ENCODE results near the gene MRC1.

The MRC1 gene

DNA sequence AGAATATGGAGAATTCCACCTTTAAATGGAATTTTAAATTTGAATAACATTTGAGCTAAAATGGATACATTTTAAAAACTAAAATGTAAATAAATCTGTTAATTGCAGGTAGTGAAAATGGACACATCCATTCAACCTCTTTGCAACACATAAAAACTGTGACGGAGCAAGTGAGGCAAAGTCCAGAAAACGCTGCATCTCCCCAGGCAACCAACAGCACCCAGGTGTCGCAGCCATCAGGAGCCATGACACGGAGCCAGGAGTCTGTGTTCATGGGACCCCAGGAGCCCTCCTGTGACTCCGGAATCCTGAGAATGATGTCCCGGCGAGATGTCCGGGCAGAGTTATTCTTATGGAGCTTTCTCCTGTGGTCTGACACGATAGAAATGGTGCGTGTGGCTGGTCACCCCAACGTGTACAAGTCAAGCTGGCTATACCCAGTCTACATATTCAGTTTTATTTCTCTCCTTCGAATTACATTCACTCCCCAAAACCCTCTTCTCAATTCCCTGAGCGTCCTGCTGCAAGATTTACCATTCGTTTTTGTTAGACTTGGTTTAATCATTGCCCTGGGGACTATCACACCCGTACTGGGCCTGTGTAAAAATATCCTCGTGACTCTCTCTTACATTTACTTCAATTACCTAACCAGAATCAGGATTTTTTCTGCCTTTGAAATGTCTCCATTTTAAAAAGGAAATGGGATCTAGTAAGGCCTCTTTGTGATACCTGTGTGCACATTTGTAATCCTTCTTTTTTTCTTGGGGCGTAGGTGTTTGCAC is 13.1 kb upstream of the MRC1 start:
- no peak for DNase-seq

DNA sequence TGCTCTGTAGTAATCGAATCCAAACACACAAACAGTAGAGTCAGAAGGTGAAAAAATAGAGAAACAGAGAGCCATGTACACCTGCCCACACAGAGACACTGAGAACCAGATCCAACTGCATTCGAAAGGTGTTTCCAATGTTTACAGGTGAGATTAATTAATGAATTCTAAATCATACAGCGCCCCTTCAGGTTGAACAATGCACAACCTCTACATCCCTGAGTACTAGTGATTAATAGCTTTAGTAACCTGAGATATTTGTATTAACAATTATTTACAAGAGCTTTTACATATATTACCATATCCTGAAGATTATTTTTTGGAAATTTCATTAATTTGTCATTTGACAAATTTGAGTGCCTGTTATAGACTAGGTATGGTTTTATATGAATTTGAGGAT is 7.6 kb upstream of the MRC1 start:
- DNase-seq = no peak

DNA sequence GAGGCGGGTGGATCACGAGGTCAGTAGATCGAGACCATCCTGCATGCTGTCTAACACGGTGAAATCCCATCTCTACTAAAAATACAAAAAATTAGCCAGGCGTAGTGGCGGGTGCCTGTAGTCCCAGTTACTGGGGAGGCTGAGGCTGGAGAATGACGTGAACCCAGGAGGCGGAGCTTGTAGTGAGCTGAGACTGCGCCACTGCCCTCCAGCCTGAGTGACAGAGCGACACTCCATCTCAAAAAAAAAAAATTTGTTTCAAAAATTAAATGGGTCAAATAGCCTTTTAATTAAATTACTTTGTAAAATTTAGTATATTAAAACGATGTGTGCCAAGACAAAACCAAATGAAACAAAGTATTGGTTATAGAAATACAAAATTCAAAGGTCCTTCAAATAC is 6.8 kb upstream of the MRC1 start:
- no peak for DNase-seq

DNA sequence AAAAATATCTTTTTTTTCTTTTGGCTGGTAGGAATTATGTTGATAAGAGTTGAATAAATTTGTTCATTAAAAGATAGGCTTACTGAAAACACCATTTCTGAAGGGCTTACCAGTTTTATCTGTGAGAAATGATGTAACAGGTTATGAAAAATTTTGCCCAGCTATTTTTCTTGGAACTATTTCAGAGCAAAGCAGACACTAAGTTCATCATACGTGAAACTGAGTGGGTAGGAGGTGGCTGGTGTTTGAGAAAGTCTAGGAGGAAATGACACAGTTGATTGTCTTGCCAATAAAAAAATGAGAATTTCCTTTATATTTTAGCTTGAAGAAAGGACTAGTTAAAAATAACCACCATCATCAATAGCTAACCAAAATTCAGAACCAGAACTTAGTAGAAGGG is 6.2 kb upstream of the MRC1 start:
- no peak for DNase-seq

DNA sequence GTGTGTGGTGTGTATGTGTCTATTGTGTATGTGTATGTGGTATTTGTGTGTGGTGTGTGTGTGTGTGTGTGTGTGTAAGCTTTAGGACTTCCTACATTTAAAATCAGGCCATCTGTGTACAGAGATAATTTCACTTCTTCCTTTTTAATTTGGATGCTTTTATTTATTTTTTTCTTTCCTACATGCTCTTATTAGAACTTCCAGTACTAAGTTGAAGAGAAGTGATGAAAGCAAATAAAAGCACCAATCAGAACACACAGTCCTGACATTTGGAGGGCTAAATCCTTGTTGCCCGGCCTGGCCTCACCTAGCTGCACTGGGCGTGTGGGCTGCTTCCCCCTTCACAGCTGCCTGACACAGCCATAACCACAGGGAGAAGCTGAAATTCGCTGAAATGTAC is 3.8 kb upstream of the MRC1 start:
- DNase-seq = no peak

DNA sequence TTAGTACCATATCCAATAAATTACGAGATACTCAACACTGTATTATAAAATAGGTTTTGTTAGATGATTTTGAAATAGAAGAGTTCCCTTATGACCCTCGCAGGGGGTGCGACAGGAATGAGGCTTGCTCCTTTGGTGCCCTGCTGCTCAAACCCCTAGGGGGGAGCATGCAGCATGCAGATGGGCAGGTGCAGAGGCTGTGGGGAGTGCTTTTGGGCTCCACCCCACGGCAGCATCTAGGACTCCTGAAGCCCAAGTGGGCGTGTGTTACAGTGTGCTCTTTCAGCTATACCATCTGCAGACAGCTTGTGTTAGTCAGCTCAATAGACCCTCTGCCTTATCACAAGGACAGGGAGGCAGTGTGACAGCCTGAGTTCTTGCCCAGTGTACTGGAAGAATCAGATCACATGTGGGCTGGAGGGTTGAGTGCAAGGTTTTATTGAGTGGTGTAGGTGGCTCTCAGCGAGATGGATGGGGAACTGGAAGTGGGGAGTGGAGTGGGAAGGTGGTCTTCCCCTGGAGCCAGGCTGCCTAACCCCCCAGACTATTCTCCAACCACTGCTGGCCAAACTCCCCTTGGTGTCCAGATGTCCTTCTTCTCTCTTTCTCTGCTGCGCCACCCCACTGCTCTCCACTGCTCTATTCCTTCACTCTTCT is 3.1 kb upstream of the MRC1 start:
- no peak for DNase-seq

DNA sequence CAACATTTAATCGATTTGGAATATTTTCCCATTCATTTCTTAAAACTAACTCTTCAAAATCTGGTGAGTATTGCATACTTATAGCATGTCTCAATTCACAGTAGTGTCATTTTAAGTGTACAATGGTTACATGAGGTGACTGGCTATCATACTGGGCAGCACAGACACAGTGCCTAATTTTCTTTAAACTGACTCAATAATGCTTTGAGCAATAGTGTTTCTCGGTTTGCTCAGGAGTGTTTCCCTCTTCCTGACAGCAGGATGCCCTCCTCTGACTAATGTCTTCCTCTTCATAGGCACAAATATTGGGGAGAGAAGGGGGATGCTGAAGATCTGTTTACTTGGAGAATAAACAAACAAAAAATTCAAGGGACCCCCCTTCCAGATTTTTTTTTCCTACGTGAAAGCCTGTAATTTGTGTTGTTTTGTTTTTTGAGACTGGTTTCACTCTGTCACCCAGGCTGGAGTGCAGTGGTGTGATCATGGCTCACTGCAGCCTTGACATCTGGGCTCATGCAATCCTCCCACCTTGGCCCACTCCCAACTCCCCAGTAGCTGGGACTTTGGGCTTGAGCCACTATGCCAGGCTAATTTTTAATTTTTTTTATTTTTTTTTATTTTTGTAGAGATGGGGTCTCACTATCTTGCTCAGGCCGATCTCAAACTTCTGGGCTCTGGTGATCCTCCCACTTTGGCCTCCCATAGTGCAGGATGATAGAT is 2.2 kb downstream of the MRC1 start:
- no peak for DNase-seq

DNA sequence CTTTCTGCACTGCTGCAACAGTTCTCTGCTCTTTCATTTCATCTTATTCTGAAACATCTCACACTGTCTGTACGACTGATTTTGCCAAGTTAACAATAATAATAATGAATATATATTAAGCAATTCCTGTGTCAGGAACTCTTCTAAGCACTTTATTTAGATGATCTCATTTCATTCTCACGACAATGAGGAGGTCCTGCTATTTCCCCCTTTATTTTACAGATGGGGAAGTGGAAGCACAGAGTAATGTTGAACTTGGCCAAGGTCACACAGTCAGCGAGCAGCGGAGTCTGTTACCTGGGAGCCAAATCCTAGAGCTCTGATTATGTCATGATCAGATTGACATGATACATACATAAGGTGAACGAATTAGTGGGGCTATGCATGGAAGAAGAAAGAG is 5.8 kb downstream of the MRC1 start:
- DNase-seq = no peak

DNA sequence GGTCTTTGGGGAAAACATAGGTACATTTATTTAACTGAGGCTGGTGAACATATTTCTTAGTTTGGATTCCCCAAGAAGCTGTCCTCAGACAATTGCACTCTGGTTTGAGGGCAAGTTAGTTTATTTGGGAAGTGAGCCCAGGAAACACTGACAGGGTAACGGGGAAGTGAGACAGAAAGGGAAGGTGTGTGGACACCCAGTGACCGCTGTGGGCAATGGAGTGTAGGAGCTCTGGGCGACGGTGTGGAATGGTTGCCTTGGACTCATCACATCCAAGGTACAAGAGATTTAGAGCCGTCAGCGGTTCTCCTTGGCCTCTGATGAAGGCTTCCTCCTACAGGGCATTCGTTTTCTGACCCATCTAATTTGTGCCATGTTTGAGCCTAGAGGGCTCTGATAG is 7.1 kb downstream of the MRC1 start:
- no peak for DNase-seq

DNA sequence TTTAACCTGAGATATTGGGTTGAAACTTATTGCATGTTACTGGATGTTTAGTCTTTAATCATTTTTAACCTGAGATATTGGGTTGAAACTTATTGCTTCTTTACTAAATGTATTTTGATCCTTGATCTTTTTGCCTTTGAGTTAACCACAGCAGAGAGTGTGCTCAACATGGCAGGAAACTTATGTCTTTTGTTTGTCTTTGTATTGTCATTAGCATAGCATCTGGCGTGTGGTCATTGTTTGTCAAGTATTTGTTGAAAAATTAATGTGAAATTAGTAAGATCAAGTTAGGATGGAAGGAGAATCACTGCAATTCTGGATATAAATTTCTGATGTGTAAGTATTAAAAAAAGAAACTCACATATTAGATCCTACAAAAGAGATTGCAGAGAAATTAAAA is 8.2 kb downstream of the MRC1 start:
- DNase-seq = no peak

DNA sequence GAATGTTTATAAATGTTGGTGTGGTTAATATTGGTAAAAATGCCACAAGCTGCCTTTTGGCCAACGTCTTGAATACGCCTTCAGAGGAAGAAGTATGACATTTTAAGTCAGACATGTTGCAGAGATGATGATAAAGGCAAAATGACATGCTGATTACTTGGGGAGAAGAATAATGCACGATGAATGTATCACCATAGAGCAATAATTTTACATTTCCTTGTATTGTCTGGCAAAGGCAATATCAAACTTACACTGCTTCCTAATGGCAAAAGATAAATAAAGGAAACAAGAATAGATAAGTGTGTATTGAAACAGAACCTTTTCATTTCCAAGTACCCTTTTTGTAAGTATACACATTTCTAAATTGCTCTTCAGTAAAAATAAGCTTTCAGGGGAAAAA is 8.6 kb downstream of the MRC1 start:
- DNase-seq = no peak

DNA sequence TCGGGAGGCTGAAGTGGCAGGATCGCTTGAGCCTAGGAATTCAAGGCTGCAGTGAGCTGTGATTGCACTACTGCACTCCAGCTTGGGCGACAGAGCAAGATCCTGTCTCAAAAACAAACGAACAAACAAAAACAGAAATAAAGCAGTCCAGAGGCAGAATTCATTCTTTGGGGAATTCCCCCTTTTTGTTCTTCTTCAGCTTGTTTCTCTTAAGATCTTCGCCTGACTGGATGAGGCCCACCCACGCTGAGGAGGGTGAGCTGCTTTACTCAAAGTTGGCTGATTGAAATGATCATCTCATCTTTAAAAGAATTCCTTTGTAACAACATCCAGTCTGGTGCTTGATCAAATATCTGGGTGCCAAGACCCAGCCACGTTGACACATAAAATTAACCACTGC is 10.7 kb downstream of the MRC1 start:
- DNase-seq = no peak

DNA sequence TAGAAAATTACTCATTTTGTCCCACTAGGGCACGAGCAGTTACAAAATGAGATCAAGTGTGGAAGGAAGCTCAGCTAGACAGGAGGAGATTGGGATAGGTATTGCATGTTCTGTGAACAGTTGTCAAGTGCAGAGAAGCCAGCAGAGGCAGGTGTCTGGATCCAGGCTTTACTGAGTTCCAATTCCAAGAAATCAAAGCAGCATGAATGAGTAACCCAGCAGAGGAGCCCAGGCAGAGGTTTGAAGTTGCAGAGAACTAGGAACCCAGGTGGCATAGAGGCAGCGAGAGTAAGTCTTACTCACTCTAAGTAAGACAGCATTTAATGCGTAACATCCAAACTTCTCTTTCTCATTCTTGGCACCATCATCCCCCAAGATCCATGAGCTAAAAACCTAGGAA is 11.8 kb downstream of the MRC1 start:
- no peak for DNase-seq

DNA sequence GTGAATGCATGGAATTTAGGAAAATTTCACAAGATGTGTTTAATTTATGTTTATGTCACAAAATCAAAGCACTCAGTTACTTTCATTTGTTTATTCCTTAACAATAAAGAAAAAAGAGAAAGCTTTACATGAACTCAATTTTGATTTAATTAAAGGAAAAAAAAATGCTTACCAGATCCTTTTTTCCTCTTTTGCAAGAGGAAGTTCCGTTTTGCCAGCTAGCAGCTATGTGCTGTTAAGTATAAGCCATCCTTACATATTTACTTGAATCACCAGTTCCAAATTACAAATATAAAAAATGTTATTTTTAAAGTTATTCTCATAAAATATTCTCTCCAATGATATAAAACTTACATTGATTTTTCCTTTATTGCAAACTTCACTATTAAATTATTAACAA is 12.7 kb downstream of the MRC1 start:
- no peak for DNase-seq

DNA sequence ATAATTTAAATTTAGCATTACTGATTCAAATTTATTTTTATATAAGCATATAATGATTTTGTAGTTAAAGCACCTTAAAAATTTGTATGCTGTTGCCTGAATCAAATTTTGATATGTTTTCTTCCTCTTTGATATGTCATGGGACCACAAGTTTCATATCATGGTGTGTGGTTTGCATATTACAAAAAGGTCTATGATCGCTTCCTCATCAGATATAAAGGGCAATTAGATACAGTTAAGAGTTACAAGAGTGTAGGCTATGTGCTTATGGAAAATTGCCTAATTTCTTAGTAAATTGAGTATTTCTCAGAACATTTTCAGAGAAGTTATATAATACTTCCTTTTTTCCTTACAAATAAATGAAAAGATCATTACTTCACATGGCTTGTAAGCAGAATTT is 22.2 kb downstream of the MRC1 start:
- DNase-seq = no peak

DNA sequence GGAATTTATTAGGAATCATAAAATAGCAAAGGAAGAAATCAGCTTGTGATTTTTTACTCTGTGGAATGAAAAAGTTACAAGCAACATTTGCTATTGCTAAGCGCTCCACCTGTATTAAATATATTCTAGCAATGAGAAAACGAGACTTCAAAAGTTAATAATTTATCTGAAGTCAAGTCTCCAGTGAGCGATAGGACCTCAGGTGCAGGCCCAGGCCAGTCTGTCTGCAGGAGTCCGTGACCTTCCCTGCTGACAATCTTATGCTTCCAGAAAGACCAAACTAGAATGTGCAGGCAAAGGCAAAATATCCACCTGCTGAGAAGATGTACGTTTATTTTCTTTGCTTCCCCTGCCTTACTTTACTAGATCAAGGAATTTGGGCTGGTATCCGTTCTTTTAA is 22.7 kb downstream of the MRC1 start:
- no peak for DNase-seq

DNA sequence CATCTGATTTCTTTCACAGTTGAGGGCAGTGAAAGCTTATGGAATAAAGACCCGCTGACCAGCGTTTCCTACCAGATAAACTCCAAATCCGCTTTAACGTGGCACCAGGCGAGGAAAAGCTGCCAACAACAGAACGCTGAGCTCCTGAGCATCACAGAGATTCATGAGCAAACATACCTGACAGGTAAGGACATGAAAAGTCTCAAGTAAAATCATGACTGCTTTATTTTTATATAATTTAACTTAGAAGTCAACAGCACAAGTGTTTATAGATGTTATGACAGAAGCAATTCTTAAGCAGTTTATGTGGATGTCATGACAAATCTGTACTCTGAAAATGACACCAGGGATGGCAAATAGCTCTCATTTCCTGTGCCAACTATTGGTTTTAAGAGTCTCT is 24.5 kb downstream of the MRC1 start:
- no peak for DNase-seq

DNA sequence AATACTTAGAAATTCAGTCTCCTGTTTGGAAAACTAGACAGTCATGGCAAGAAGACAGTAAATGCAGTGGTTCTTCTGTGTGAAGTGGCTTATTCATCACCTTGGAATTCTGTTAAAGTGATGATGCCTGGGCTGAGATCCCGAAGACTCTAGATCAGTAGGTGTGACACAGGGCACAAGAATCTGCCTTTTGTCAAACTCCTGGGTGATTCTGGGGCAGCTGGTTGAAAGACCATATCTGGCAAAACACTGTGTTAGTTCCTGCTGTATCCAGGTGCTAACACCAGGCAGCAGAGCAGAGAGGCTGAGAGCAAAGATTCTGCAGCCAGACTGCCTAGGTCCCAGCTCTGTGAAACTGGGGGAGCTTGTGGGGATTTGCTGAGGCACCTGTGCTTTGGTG is 26.5 kb downstream of the MRC1 start:
- DNase-seq = no peak

DNA sequence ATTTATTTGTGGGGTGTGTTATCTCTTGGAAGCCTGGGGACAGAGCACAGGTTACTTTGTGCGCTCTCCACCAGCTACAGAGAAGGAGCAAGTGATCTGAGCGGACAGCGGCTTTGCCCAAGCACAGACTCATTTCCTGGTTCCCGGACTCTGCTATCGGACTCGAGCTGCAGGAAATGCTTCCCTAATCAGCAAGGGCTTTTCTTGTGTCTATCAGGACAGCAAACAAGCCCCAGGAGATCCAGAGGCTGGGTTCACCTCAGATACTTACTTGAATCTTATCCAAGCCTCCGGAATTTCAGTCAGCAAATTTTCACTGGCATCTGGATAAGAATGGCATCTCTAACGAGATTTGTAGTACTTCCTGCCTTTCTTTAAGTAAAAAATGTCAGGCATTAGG is 27.8 kb downstream of the MRC1 start:
- no peak for DNase-seq

DNA sequence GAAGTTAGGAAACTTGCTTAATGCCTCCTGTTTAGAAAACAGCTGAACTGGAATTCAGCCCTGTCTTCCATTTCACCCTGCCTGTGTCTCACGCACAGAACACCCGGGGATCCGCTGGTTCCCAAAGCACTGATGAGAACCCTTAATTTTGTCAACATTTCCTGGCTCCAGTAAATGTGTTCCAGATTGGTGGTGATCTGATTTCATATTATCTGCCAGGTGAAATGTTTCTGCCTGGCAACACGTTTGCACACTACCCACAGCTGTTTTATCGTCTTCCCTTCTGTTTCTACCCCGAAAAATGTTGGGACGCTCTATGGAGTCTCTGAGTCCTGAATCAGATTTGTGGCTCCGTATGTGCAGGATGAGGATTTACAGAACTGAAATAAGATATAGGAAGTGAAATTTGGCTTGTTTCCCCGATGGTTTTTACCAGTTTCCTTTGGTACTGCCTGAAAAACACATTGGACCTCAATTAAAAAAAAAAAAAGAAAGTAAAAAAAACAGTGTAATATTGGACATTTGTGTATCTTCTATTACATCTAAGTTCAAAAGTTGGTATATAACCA is 29.0 kb downstream of the MRC1 start:
- DNase-seq = no peak

DNA sequence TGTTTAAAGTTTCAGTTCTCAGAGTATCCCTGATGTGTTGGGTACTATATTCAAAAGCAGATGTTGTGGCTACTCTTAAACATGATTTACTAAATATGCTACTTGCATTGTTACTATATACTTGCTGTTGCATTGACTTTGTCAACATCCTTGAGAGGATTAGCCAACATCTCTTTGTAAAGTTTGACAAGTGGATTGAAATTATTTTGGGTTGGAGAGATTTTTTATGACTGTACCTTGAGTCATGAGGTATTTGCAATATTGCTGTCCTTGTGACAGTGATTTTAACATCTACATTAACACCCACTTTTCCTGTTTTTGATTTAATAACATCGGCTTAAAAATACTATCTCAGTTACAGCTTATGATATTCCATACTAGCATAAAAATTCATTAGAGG is 31.9 kb downstream of the MRC1 start:
- no peak for DNase-seq

DNA sequence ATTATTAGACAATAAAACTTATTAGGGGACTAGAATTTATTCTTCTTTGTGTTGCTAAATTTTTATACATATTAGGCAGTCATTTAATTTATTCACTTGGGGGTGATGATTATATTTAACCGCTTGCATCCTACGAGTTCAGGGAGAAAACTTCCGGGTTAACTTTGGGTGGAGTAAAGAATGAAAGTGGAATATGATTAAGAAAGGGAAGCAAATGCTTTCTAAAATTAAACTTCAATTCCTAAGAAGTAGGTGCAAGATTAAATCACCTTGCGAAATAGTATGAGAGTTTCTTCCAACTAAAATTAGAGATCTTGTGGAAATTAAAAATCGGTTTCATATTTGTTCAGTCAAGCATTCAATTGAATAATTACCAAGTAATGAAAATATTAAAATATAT is 33.5 kb downstream of the MRC1 start:
- DNase-seq = no peak

DNA sequence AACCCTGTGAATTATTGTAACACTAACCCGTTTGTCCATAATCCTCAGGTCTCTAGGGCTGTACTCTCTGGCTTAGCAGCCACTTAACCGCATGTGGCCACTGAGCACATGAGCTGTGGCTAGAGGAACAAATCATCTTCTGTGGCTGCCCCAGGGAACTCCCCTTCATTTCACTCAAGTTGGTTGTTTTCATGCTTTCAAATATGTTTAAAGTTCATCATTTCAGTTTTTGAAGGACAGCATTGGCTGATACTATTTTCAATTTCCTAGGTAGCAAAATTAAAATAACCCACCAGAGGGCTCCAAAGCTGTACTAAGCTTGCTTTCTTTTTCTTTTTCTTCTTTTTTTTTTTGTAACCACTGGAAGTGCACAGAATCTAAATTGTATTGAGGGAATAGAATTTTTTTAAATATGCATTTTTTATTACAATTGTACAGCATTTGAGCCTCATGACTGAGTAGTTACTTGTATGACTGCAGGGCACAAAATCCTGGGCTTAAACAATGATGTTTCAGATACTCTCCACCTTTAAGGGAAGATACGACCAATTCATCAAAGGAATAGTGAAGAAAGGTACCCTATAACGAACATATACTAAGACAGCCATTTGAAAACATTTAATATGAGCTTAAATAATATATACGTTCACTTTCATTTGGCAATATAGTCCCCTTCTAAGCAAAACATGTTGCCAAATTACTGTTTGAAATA is 38.6 kb downstream of the MRC1 start:
- no peak for DNase-seq
